Keratinocyte (primary cell): Measurements from ENCODE around the gene ZSCAN21. TPM values are rescaled to one million over a fixed set of nuclear protein-coding genes. Genes with fewer than 3 reads are reported as not detected.

Experiments used
- DNase-seq: peaks from one replicate; pipeline ENCODE4 v3.0.0-alpha.2; 2011; ENCODE audit warnings: low read depth, missing footprints, low spot score
- FAIRE-seq: peaks from 2 replicates; lab custom pipeline; 2011; peaks lifted over from hg19 to GRCh38; lab: Jason Lieb, UNC
- H2AFZ ChIP-seq: 2 replicates; pipeline ENCODE4 v1.6.0; 2012; ENCODE audit warnings: low read length, control low read depth, inconsistent platforms; ENCODE audit not compliant: control insufficient read depth
- H3K27ac ChIP-seq: 2 replicates; pipeline ENCODE4 v1.5.1; 2011; ENCODE audit warnings: low read length; ENCODE audit not compliant: control insufficient read depth, insufficient read depth
- H3K27me3 ChIP-seq: 3 replicates; pipeline ENCODE4 v1.6.0; 2011; ENCODE audit warnings: low read length; ENCODE audit not compliant: control insufficient read depth, insufficient read depth; ENCODE audit errors: extremely low read depth
- H3K36me3 ChIP-seq, 2 experiments: 2 replicates in 1 of 2; 3 replicates in 1 of 2; pipeline ENCODE4 v1.5.1; 2011; ENCODE audit warnings: low read length in 2 of 2, mild to moderate bottlenecking in 1 of 2; ENCODE audit not compliant: control insufficient read depth in 2 of 2, insufficient read depth in 2 of 2; ENCODE audit errors: extremely low read depth in 1 of 2
- H3K4me1 ChIP-seq: 3 replicates; pipeline ENCODE4 v1.5.1; 2011; ENCODE audit warnings: low read length; ENCODE audit not compliant: control insufficient read depth, insufficient read depth; ENCODE audit errors: extremely low read depth
- H3K4me2 ChIP-seq: 3 replicates; pipeline ENCODE4 v1.6.0; 2011; ENCODE audit warnings: low read depth, low read length; ENCODE audit not compliant: control insufficient read depth, insufficient read depth; ENCODE audit errors: extremely low read depth
- H3K4me3 ChIP-seq, 3 experiments: fragments of 200-600 bp in 1 of 3; sonication (generic) in 1 of 3; 2 replicates in 2 of 3; 3 replicates in 1 of 3; pipeline ENCODE4 v1.5.1; 2011 to 2016; ENCODE audit warnings: low read length in 3 of 3, mild to moderate bottlenecking in 3 of 3, control low read depth in 2 of 3, inconsistent platforms in 1 of 3, low read depth in 1 of 3, mixed read lengths in 1 of 3, mixed run types in 1 of 3, moderate library complexity in 1 of 3; ENCODE audit not compliant: control insufficient read depth in 2 of 3, insufficient read depth in 2 of 3; ENCODE audit errors: extremely low read depth in 1 of 3
- H3K79me2 ChIP-seq: 2 replicates; pipeline ENCODE4 v1.6.0; 2012; ENCODE audit warnings: low read length; ENCODE audit not compliant: control insufficient read depth, insufficient read depth
- H3K9ac ChIP-seq: 3 replicates; pipeline ENCODE4 v1.6.0; 2011; ENCODE audit warnings: low read length; ENCODE audit not compliant: control insufficient read depth, insufficient read depth; ENCODE audit errors: extremely low read depth
- H3K9me1 ChIP-seq: 3 replicates; pipeline ENCODE4 v1.6.0; 2011; ENCODE audit warnings: low read length; ENCODE audit not compliant: control insufficient read depth, insufficient read depth; ENCODE audit errors: extremely low read depth
- H3K9me3 ChIP-seq: 2 replicates; pipeline ENCODE4 v1.5.1; 2012; ENCODE audit warnings: low read depth, low read length; ENCODE audit not compliant: control insufficient read depth
- H4K20me1 ChIP-seq: 3 replicates; pipeline ENCODE4 v1.6.0; 2011; ENCODE audit warnings: low read length; ENCODE audit not compliant: control insufficient read depth, insufficient read depth; ENCODE audit errors: extremely low read depth
- EZH2 ChIP-seq: IDR thresholded peaks from one replicate; pipeline ENCODE4 v1.6.1; 2012; ENCODE audit warnings: inconsistent platforms, mild to moderate bottlenecking, low read length, moderate library complexity
- dilution Hi-C: fragments of 300-500 bp; cut with MboI; formaldehyde crosslinking; loops from one replicate; pipeline ENCODE4 v1.7.0; 2020; ENCODE audit warnings: low sequenced_read_pairs; ENCODE audit not compliant: extremely low pct_ligation_motif_present
- polyA plus RNA-seq, 5 experiments: library from polyadenylated mRNA; depleted of rRNA in 3 of 5; stranded (reverse) in 3 of 5; stranded (forward) in 1 of 5; unstranded in 1 of 5; fragments of >200 nt; gene quantifications; 1 replicate in 1 of 5; 2 replicates in 3 of 5; 3 replicates in 1 of 5; pipeline versions ENCODE4 v1.2.1 to v1.2.3, GENCODE V29; 2011 to 2012; ENCODE audit warnings: missing spikeins in 2 of 5, low read depth in 1 of 5, low replicate concordance in 1 of 5
- TF ChIP-seq, protein P1 (sequence below), 3 experiments: IDR thresholded peaks in 1 of 3; conservative IDR thresholded peaks in 1 of 3; optimal IDR thresholded peaks in 1 of 3; 2 replicates in 2 of 3; 3 replicates in 1 of 3; pipeline versions ENCODE3 to v1.5.1; 2011; ENCODE audit warnings: low read length in 3 of 3, mild to moderate bottlenecking in 3 of 3, moderate library complexity in 2 of 3, control low read depth in 1 of 3, inconsistent platforms in 1 of 3; ENCODE audit not compliant: insufficient read depth in 2 of 3; ENCODE audit errors: extremely low read depth in 1 of 3

The ZSCAN21 gene
- polyA plus RNA-seq, 1 donor (not counting 4 experiments of a cell fraction or from before 2014, with no cell fraction given) = 12.6 TPM

DNA sequence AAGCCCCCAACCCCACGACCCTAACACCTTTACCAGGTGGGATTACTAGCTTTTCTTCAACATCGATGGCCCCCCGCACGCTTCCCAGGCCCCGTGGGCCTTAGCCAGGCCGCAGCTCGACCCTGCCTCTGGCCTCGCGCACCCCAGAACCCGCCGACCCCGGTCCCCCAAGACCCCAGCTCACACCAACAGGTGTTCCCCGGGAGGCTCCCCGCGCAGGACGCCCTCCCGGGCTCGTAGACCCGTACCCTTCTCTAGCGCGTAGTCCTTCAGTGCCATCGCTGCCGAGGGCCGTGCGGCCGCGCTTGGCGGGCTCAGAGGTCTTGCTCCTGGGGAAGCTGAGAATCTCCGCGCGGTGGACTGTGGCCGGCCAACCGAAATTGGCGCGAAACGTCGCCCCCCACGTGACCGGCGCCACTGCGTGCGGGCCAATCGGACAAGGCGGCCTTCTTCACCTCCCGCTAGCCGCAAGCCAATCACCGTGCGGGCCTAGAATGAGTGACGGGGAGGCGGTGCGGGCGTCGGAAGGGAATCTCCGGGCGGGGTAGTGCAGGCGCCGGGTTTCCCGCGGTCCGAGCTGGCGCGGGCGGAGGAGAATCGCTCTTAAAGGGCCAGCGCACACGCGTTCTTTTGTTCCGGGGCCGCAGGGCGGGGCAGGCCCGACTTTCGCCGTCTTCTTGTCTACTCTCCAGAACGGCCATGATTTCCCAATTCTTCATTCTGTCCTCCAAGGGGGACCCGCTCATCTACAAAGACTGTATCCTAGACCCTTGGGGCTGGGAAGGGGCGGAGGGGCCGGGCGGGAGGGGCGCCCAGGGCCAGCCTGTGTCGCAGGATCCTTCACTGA, 51.7 kb downstream of the ZSCAN21 start, which contains the start of the genes AP4M1 and MCM7:
TSS of gene AP4M1 (plus strand) at position 628 of the 847 bp plus-strand sequence. CDS start at position 700, 72 bp downstream.
TSS of gene MCM7 (minus strand) at position 382 of the 847 bp plus-strand sequence. CDS start at position 279, 103 bp downstream.
- H3K4me3 ChIP-seq = peak within 1 kb of the TSS; percentile 70 to 78 (median 75)
- no peaks in the 10 kb centered on the region for H3K27me3 ChIP-seq
- peak within 1 kb of the TSS; percentile 87 for H3K27ac ChIP-seq
- H4K20me1 ChIP-seq = peaks cover 6% of the 10 kb centered on the region
- peak within 1 kb of the TSS; percentile 72 for H2AFZ ChIP-seq
- H3K4me1 ChIP-seq = peaks cover 10% of the 10 kb centered on the region
- TF ChIP-seq, protein P1, sequence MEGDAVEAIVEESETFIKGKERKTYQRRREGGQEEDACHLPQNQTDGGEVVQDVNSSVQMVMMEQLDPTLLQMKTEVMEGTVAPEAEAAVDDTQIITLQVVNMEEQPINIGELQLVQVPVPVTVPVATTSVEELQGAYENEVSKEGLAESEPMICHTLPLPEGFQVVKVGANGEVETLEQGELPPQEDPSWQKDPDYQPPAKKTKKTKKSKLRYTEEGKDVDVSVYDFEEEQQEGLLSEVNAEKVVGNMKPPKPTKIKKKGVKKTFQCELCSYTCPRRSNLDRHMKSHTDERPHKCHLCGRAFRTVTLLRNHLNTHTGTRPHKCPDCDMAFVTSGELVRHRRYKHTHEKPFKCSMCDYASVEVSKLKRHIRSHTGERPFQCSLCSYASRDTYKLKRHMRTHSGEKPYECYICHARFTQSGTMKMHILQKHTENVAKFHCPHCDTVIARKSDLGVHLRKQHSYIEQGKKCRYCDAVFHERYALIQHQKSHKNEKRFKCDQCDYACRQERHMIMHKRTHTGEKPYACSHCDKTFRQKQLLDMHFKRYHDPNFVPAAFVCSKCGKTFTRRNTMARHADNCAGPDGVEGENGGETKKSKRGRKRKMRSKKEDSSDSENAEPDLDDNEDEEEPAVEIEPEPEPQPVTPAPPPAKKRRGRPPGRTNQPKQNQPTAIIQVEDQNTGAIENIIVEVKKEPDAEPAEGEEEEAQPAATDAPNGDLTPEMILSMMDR (optimal IDR thresholded peaks at IDR 0.05 in 1 of 3, IDR thresholded peaks at IDR 0.05 in 1 of 3, conservative IDR thresholded peaks at IDR 0.05 in 1 of 3; ENCODE audit: extremely low read depth in 1 of 3, insufficient read depth in 2 of 3, low read length in 3 of 3) = no peak
- no peak for TF ChIP-seq EZH2
- DNase-seq (peak; percentile 88), FAIRE-seq (no peak)
- H3K9me3 ChIP-seq = no peaks in the 10 kb centered on the region
- no peaks in the 10 kb centered on the region for H3K9me1 ChIP-seq
- H3K9ac ChIP-seq = peak within 1 kb of the TSS; percentile 90
- peaks cover 36% of the 10 kb centered on the region for H3K79me2 ChIP-seq
- peaks cover 29 to 49% of the 10 kb centered on the region in 2 experiments for H3K36me3 ChIP-seq
- peak within 1 kb of the TSS; percentile 76 for H3K4me2 ChIP-seq
- dilution Hi-C loops = no loop called here

DNA sequence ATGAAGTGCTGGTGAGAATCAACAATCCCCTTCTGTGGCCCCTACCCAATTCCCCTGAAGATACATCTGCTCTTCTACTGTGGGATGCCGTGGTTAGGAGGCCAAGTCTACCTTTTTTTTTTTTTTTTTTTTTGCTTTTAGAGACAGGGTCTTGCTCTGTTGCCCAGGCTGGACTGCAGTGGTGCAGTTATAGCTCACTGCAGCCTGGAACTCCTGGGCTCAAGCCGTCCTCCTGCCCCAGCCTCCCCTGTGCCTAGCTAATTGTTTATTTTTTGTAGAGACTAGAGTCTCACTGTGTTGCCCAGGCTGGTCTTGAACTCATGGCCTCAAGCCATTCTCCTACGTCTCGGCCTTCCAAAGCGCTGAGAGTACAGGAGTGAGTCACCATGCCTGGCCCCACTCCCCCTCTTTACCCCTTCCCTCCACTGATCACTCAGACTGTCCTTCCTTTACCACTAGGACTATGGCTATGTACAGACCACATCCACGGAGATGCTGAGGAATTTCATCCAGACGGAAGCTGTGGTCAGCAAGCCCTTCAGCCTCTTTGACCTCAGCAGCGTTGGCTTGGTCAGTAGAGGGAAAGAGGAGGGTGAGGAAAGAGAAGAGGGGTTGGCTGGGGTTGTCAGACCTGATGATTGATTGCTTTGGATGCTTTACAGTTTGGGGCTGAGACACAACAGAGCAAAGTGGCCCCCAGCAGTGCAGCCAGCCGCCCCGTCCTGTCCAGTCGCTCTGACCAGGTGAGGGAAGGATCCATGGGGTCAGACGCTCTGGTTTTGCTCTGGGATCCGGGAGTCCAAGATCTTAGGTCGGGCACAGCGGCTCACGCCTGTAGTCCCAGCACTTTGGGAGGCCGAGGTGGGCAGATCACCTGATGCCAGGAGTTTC, 53.6 kb downstream of the ZSCAN21 start:
- H3K36me3 ChIP-seq = peaks cover 20 to 47% of the 10 kb centered on the region in 2 experiments
- H3K4me3 ChIP-seq = no peak overlapping the region
- TF ChIP-seq EZH2 = no peak
- TF ChIP-seq, protein P1 (optimal IDR thresholded peaks at IDR 0.05 in 1 of 3, IDR thresholded peaks at IDR 0.05 in 1 of 3, conservative IDR thresholded peaks at IDR 0.05 in 1 of 3; ENCODE audit: extremely low read depth in 1 of 3, insufficient read depth in 2 of 3, low read length in 3 of 3) = no peak
- FAIRE-seq (no peak), DNase-seq (no peak)
- no peaks in the 10 kb centered on the region for H3K9me1 ChIP-seq
- no peak overlapping the region for H2AFZ ChIP-seq
- no peaks in the 10 kb centered on the region for H4K20me1 ChIP-seq
- H3K9ac ChIP-seq = no peak overlapping the region
- no peak overlapping the region for H3K4me2 ChIP-seq
- H3K9me3 ChIP-seq = no peaks in the 10 kb centered on the region
- no peak overlapping the region for H3K27ac ChIP-seq
- H3K4me1 ChIP-seq = peaks cover 10% of the 10 kb centered on the region
- dilution Hi-C loops = no loop called here
- peaks cover 29% of the 10 kb centered on the region for H3K79me2 ChIP-seq
- H3K27me3 ChIP-seq = no peaks in the 10 kb centered on the region
